Endodermal cell (in vitro differentiated cells): ENCODE results near the gene SPA17. TPM values are rescaled to one million over a fixed set of nuclear protein-coding genes. Genes with fewer than 3 reads are reported as not detected.

Source experiments
- DNase-seq: peaks from one replicate; pipeline ENCODE4 v3.0.0-alpha.2; 2017
- H3K27ac ChIP-seq: 2 replicates; pipeline ENCODE4 v1.5.1; 2013; ENCODE audit warnings: mild to moderate bottlenecking, low read depth, low read length, moderate library complexity
- H3K27me3 ChIP-seq: 2 replicates; pipeline ENCODE4 v1.6.1; 2013; ENCODE audit warnings: mild to moderate bottlenecking, low read length, moderate library complexity; ENCODE audit not compliant: insufficient read depth, control insufficient read depth, poor library complexity, severe bottlenecking
- H3K36me3 ChIP-seq: 2 replicates; pipeline ENCODE4 v1.7.0; 2013; ENCODE audit warnings: mild to moderate bottlenecking, low read length, moderate library complexity; ENCODE audit not compliant: control insufficient read depth, insufficient read depth
- H3K4me1 ChIP-seq: one replicate; pipeline ENCODE4 v1.7.0; 2013; ENCODE audit warnings: low read length; ENCODE audit not compliant: control insufficient read depth, insufficient read depth
- H3K4me3 ChIP-seq: 2 replicates; pipeline ENCODE4 v1.5.1; 2013; ENCODE audit warnings: mild to moderate bottlenecking, low read length, moderate library complexity
- H3K9ac ChIP-seq: 2 replicates; pipeline ENCODE4 v1.6.1; 2013; ENCODE audit warnings: mild to moderate bottlenecking, low read length, moderate library complexity; ENCODE audit not compliant: poor library complexity, severe bottlenecking; ENCODE audit errors: extremely low read depth
- H3K9me3 ChIP-seq: 2 replicates; pipeline ENCODE4 v1.6.1; 2013; ENCODE audit warnings: mild to moderate bottlenecking, low read length, moderate library complexity; ENCODE audit not compliant: control insufficient read depth
- H3K27ac Mint-ChIP-seq: 2 replicates; pipeline ENCODE4 v1.8.0; 2020; ENCODE audit warnings: mixed read lengths
- H3K27me3 Mint-ChIP-seq: 2 replicates; pipeline ENCODE4 v1.8.0; 2021; ENCODE audit warnings: mild to moderate bottlenecking, mixed read lengths; ENCODE audit not compliant: insufficient read depth
- H3K36me3 Mint-ChIP-seq: 2 replicates; pipeline ENCODE4 v1.8.0; 2020; ENCODE audit warnings: low read depth, mixed read lengths
- H3K4me1 Mint-ChIP-seq: 2 replicates; pipeline ENCODE4 v1.8.0; 2020; ENCODE audit warnings: mixed read lengths
- H3K4me3 Mint-ChIP-seq: 2 replicates; pipeline ENCODE4 v1.8.0; 2020; ENCODE audit warnings: mild to moderate bottlenecking, moderate library complexity, mixed read lengths
- H3K9me3 Mint-ChIP-seq: 2 replicates; pipeline ENCODE4 v1.8.0; 2020; ENCODE audit warnings: mild to moderate bottlenecking, mixed read lengths
- CTCF ChIP-seq: fragments of 200-600 bp; sonication (generic); conservative IDR thresholded peaks from 2 replicates; pipeline ENCODE4 v1.5.0; 2021; ENCODE audit warnings: antibody characterized with exemption, mild to moderate bottlenecking
- WGBS, 2 experiments: methylation state at CpG; one replicate each; pipeline versions ENCODE4 v1.1.5 to v1.1.7; 2013; ENCODE audit warnings: missing lambda C conversion rate in 2 of 2, mixed read lengths in 1 of 2; ENCODE audit not compliant: insufficient coverage in 1 of 2, insufficient read length in 1 of 2; 5-methylcytosine and 5-hydroxymethylcytosine counted together
- total RNA-seq, 2 donors: library from RNA; stranded (reverse); fragmentation: NEBNext Ultra II Directional in 1 of 2; extraction: Animal tissue kit (Norgen Biotek cat#: 25700) in 1 of 2; gene quantifications; 2 replicates in 1 of 2; 3 replicates in 1 of 2; pipeline ENCODE4 v1.2.1, GENCODE V29; 2021

SPA17 gene
- total RNA-seq, 2 donors from 2014 or later, result 19.6 to 21.8 TPM

DNA sequence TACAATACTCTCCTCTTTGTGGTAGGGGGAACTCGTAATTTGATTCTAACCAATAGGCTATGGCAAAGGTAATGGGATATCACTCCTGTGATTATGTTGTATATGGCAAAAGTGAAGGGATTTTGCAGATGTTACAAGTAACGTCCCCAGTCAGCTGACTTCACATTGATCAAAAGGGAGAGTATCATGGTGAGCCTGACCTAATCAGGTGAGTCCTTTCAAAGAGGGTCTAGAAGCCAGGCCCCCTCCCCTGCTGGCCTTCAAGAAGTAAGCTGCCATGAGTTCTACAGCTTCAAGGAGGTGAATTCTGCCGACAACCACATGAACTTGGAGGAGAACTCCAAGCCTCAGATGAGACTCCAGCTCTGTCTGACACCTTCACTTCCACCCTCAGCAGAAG, 31.1 kb upstream of the SPA17 start:
- Histone ChIP-seq H3K9me3 (peaks cover 5% of the 10 kb centered on the region), H3K27ac (no peak overlapping the region), H3K4me3 (no peak overlapping the region), H3K36me3 (peaks cover 5% of the 10 kb centered on the region), H3K9ac (no peak overlapping the region), H3K4me1 (no peaks in the 10 kb centered on the region), H3K27me3 (no peaks in the 10 kb centered on the region)
- no peak for DNase-seq
- no peak overlapping the region for H3K27ac Mint-ChIP-seq
- H3K4me3 Mint-ChIP-seq, result no peak overlapping the region
- WGBS, 2 experiments, result 90 to 95% methylated on average over 1 to 3 of the region's 3 CpGs
- H3K4me1 Mint-ChIP-seq, result peaks cover 8% of the 10 kb centered on the region
- no peaks in the 10 kb centered on the region for H3K27me3 Mint-ChIP-seq
- H3K9me3 Mint-ChIP-seq, result peaks cover 3% of the 10 kb centered on the region
- H3K36me3 Mint-ChIP-seq, result peaks cover 11% of the 10 kb centered on the region
- TF ChIP-seq CTCF, result no peak

GRCh38 chr11:124643042-124643604, 30.6 kb upstream of the SPA17 start:
- no peak for TF ChIP-seq CTCF
- Histone ChIP-seq H3K4me1 (no peaks in the 10 kb centered on the region), H3K27me3 (no peaks in the 10 kb centered on the region), H3K4me3 (no peak overlapping the region), H3K36me3 (peaks cover under 1% of the 10 kb centered on the region), H3K9ac (no peak overlapping the region), H3K27ac (no peak overlapping the region), H3K9me3 (peaks cover 5% of the 10 kb centered on the region)
- no peak for DNase-seq
- peaks cover 8% of the 10 kb centered on the region for H3K36me3 Mint-ChIP-seq
- peaks cover 8% of the 10 kb centered on the region for H3K4me1 Mint-ChIP-seq
- H3K9me3 Mint-ChIP-seq, result peaks cover 3% of the 10 kb centered on the region
- no peak overlapping the region for H3K4me3 Mint-ChIP-seq
- H3K27me3 Mint-ChIP-seq, result no peaks in the 10 kb centered on the region
- WGBS, 2 experiments, result 94 to 95% methylated on average over 3 to 9 of the region's 10 CpGs
- H3K27ac Mint-ChIP-seq, result no peak overlapping the region

- Mint-ChIP-seq H3K36me3 (peaks cover 2% of the 10 kb centered on the region), H3K4me3 (no peak overlapping the region), H3K9me3 (peaks cover 3% of the 10 kb centered on the region), H3K27ac (no peak overlapping the region), H3K27me3 (no peaks in the 10 kb centered on the region), H3K4me1 (peaks cover 5% of the 10 kb centered on the region)
- Histone ChIP-seq H3K9ac (no peak overlapping the region), H3K27ac (no peak overlapping the region), H3K4me3 (no peak overlapping the region), H3K9me3 (peaks cover 5% of the 10 kb centered on the region), H3K4me1 (no peaks in the 10 kb centered on the region), H3K27me3 (no peaks in the 10 kb centered on the region), H3K36me3 (no peaks in the 10 kb centered on the region)
- TF ChIP-seq CTCF, result no peak
- DNase-seq, result no peak
- WGBS, 2 experiments, result 66 to 70% methylated on average over 2 to 3 of the region's 3 CpGs
Measured at GRCh38 chr11:124643605-124644425, 29.9 kb upstream of the SPA17 start.
